Epidermal melanocyte (primary cell): ENCODE measurements around the gene DEPDC4.
"Not testable (repeated sequence)": the region's sequence is repeated elsewhere in the genome, so short reads cannot be mapped to it uniquely, and the experiment has no call there.

Source experiments
- DNase-seq: peaks from one replicate; pipeline ENCODE4 v3.0.0; 2011; ENCODE audit warnings: low spot score; ENCODE audit not compliant: insufficient read length

Gene DEPDC4

DNA sequence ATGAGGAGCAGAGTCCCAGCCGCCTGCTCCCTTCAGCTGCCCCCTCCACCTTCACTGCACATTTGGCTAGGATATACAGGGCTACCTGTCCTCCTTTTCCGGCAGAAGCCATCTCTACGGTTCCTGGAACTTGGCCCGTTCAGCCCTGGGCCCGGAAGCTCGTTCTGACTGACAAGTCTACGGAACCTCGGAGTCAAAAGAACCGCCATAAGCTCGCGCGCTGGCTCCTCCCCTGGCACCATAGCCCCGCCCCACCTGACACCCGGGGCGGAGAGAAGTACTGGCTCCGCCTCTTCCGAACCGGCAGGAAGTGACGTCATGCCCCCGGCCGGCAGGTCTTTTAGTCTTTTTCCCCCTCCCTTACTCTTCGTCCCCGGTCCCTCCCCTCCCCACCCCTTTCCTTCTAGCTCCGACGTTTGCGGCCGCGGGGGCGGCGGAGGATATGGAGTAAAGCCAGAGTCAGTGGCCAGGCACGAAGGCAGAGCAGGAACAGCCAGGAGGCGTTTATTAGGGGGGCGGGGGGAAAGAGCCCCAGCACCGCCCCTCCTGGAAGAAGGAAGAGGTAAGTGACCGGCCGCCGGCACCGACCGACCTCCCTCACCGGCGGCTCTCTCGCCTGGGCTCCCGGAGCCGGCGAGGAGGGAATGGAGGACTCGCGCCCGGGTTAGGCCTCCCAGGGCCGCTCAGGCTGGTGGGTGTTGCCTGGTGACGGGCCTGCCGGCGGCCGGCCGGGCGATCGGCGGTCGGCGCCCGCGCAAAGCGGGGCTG is at the start of gene DEPDC4, which contains the start of gene SCYL2:
TSS of gene DEPDC4 (minus strand) at position 245 of the 768 bp plus-strand sequence. CDS start at position 242, 3 bp downstream.
TSS of gene SCYL2 (plus strand) at position 343 of the 768 bp plus-strand sequence. CDS start 15,794 bp downstream, outside the sequence.
- DNase-seq, result peak; percentile 73

DNA sequence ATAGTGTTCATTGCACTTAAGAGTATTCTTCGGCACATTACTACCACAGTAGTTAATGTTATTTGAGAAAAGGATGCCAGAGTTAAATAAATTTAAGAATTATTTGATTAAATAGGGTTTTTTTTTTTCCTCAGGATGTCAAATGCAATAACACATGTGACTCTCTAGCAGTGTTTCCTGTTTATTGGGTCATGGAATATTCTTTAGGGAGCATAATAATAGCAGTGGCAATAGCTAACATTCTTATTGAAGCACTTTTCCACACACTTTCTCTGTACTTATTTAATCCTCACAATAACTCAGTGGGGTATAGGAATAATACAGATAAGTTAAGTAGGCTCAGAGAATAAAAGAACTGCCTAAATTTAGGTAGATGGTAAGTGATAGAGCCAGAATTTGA is 44.4 kb upstream of the DEPDC4 start:
- DNase-seq, result no peak

DNA sequence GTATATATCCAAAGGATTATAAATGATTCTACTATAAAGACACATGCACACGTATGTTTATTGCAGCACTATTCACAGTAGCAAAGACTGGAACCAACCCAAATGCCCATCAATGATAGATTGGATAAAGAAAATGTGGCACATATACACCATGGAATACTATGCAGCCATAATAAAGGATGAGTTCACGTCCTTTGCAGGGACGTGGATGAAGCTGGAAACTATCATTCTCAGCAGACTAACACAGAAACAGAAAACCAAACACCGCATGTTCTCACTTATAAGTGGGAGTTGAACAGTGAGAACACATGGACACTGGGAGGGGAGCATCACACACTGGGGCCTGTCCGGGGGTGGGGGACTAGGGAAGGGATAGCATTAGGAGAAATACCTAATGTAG is 41.3 kb upstream of the DEPDC4 start:
- not testable (repeated sequence) for DNase-seq

- not testable (repeated sequence) for DNase-seq
Observed at GRCh38 chr12:100304334-100304733, 37.5 kb upstream of the DEPDC4 start.

DNA sequence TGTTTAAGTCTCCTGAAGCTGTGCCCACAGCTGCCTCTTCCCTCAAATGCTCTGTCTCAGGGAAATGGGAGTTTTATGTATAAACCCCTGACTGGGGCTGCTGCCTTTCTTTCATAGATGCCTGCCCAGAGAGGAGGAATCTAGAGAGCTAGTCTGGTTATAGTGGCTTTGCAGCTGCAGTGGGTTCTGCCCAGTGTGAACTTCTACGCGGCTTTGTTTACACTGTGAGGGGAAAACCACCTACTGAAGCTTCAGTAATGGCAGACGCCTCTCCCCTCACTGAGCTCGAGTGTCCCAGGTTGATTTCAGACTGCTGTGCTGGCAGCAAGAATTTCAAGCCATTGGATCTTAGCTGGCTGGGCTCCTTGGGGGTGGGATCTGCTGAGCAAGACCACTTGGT is 37.0 kb upstream of the DEPDC4 start:
- DNase-seq, result no peak

DNA sequence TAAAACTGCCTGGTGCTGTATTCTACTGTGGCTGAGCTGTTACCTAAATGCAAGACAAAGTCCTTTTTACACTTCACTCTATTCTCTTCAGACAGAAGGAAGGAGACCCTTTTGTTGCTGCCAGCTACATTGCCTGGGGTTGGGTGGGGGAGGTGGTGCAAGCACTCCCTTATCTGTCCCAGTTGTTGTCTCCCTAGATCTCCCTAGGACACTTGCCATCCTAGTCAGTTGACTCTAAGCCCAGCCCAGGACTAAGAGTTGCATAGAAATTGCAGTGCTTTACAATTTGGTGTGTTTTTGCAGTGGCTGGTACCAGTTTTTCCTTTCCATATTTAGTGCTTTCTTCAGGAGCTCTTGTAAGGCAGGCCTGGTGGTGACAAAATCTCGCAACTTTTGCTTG is 35.2 kb upstream of the DEPDC4 start:
- no peak for DNase-seq

DNA sequence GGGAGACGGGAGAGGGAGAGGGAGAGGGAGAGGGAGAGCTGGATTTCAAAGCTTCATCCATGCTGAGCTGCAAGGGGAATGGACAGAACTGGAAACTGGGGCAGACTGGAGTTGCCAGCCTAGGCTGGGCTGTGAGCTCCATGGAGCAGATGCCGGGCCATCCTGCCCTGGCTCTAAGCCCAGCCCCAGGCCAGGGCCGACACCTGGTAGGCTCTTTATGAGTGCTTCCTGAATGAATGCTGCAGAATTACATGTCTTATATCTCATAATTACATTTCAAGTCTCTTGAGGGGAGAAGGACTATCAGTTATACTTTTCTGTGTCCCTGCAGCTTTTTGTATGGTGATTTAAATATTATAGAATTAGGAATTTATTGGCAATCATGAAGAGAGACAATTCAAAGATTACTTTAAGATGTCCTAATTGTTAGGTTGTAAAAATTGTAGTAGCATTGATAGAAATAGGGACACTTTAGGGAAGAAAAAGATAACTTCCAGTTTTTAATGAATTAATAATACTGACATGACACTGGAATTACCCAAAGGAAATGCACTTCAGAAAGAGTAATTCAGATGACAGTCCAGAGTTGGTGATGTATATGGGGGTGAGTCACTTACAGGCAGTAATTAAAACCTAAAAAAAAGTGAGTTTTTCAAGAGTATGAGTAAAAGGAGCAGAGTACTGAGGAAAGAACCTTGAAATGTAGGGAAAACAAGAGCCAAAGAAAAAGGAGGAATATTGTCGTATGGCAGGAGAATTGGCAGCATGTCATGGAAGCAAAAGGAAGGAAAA is 29.1 kb upstream of the DEPDC4 start:
- no peak for DNase-seq

- not testable (repeated sequence) for DNase-seq
Observed at GRCh38 chr12:100294366-100294765, 27.5 kb upstream of the DEPDC4 start.

DNA sequence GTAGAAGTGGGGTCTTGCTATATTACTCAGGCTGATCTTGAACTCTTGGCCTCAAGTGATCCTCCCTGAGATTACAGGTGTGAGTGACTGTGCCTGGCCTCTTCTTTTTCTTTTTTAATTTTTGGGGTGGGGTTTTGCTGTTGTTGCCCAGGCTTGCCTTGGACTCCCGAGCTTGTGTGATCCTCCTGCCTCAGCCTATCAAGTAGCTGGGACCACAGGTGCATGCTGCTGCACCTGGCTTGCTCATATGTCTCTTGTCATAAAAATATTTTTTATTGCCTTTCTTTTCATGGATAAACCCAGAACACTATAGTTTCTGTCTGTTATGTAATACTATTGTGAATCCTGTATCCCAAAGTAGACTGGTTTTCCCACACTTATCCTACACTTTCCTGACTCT is 26.1 kb upstream of the DEPDC4 start:
- no peak for DNase-seq

GRCh38 chr12:100290016-100290415 is 23.1 kb upstream of the DEPDC4 start:
- DNase-seq, result no peak

DNA sequence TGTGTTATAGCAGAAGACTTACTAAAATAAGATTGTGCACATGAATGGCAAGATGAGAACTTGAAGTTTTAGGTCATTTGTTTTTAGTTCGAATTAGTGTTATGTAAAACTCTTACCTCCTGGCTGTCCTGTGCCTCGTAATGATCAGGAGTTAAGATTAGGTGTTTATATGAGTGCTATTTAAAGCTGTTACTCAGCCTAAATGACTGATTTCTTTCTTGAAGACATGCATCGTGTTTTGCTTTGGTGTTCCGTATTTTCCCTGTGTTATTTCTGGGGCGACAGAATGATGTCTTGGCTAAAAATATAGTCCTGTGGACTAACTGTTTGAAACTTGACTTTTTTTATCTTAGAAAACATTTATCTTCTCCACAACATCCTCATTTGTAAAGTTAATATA is 22.2 kb upstream of the DEPDC4 start:
- DNase-seq, result no peak

- DNase-seq, result not testable (repeated sequence)
Observed at GRCh38 chr12:100284556-100284955, 17.7 kb upstream of the DEPDC4 start.

GRCh38 chr12:100279607-100280244 is 12.8 kb upstream of the DEPDC4 start:
- DNase-seq, result no peak

- DNase-seq, result no peak
Observed at GRCh38 chr12:100279159-100279558, 12.3 kb upstream of the DEPDC4 start.

DNA sequence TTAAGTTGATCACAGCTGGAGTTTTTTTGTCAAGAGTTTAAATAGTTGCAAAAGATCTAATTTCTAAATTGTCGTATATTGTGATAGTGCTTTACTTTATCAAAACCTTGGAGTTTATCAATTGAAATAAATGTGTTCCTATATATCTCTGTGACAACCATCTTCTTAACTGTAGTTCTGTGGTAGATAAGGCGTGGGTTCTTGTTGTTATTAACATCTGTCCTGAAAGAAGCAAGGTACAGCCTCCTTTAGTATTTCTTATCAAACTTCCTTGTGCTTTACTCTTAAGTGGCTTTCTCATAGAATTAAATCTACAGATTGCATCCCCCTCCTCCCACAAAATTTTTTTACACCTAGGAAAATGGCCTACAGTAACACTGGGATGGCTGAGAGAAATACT is 7.4 kb upstream of the DEPDC4 start:
- no peak for DNase-seq

- no peak for DNase-seq
Observed at GRCh38 chr12:100273782-100274181, 6.9 kb upstream of the DEPDC4 start.

- DNase-seq, result no peak
Observed at GRCh38 chr12:100268835-100269564, 2.1 kb upstream of the DEPDC4 start.

DNA sequence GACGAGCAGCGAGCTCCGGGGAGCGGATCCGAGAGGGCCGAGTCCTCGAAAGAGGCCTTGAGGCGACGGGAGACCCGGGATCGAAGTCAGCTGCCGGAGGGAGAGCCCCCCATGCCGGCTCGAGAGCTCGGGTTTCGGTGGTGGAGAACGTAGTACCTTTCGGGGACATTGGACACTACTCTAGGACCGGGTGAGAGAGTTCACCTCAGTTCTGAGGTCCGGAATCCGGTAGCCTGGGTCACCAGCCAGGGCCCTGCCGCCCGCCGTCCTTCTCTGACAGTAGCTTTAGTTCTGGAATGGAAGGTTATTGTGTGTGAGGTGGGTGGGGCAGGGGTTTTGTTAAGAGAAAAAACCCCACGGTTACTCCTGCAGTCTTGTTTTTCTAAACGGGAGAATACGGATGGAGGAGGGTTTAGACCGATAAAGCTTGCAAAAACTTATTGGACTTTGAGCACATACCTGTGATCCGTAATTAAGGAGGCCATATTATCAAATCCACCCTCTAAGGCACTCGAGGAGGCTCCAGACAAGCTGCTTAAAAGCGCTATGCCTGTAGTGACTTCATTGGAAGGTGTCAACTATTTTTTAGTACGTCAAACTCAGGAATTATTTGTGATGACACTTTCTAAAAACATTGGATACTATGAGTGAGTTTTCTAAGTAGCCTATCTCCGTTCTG is 863 bp upstream of the DEPDC4 start:
- DNase-seq, result no peak

DNA sequence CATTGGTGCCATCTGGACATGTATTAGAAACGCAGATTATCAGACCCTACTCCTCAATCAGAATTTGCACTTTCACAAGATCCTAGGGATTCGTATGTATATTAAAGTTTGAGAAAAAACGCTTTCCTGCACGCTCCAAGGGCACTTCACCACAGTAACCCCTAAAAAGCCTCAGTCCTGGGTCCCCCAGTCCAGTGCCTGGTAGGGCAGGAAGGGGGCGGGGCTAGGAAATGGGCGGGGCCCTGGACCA is 369 bp downstream of the DEPDC4 start:
- peak; percentile 51 for DNase-seq

DNA sequence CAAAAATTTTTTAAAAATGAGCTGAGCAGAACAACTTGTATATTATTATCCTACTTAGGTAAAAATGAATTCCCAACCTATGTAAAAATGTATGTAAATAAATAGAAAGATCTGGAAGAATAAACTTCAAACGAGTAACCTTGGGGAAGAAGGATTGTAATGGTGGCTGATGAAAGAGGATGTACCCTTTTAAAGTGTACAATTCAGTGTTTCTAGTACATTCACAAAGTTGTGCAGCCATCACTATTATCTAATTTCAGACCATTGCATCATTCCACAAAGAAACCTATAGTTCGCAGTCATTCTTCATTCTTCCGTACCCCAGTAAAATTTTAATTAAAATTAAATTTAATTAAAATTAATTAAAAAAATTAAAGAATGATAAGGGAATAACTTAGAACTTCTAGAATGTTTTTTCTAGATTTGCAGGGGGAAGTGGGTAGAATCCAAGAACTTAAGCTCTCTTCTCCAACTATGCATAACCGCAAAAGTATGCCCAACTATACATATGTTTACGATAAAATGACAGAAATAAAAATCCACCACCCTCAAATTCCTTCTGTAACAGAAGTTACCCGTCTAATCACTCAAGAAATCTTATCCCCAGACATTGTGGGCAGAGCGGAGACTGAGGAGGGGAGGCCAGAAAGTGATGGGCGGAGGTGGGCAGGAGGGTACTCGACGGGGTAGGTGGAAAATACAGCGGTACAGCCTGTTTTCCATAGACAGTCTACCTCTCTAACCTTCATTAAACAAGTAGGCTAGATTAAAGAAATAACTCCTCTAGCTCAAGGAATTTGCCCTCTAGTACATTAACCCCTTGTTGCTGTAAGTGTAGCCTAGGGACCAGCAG is 921 bp downstream of the DEPDC4 start:
- DNase-seq, result no peak
